GM21447 (cell line): ENCODE results near the gene RTL1.

Source experiments
- ATAC-seq: cut with Tn5 transposase; IDR thresholded peaks from one replicate; pipeline ENCODE4 v1.9.1; 2021; ENCODE audit not compliant: unreplicated experiment

RTL1 gene

GRCh38 chr14:100903672-100904185 lies at the start of gene RTL1:
Gene RTL1, minus strand, starts transcription at chr14:100903722. Its CDS starts 18,934 bp downstream, at chr14:100884788.
- ATAC-seq: no peak

DNA sequence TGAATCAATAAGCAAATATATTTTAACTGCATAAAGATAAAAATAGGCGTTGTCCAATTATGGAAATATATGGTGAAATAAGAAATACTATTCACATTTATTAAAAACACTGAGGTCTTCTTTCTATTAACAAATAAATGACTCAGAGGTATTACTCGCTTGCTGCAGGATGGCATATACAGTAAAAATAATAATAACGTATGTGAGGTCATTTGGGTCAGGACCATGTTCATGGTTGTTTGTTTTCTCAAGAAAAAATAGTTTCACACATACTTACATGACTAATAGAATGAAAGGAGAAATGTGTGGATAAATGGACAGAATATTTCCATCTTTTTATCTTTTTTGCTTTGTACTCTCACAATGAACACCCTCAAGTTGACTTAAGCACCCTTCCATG lies 46.5 kb upstream of the RTL1 start:
- ATAC-seq: no peak

- ATAC-seq: no peak
Observed at GRCh38 chr14:100944052-100944451, 40.5 kb upstream of the RTL1 start.

DNA sequence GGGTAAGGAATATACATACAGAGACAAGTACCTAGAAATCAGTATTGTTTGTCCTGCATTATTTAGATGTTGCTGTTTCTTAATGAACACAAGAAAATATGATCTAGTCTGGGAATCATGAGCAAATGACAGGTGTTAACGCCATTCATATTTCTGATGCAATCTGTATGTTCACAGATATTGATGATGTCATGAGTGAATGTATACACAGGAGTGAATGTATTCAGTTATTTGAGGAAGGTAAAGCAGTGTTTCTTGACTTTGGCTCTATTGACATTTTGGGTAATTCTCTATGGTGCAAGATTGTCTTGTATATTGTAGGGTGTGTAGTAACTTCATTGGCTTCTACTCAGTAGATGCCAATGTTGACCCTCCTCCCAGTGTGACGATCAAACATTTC lies 26.7 kb upstream of the RTL1 start:
- ATAC-seq: no peak

DNA sequence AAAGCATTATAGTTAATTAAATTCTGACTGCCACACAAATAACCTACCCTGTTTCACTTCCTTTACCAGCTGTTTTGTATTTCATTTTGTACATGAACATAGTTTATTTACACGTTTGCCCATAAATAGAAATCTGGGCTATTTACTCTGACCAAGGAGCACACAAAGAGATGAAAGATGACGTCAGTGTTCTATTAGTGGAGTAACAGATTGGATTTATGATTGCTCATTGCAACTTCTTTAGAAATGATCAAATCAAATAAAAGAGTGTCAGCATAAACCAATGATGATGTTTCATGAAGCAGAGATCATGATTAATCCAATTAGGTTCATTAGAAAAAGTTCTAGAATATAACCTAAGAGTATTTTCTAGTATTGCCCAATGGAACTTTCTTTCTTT lies 12.0 kb upstream of the RTL1 start:
- ATAC-seq: no peak

DNA sequence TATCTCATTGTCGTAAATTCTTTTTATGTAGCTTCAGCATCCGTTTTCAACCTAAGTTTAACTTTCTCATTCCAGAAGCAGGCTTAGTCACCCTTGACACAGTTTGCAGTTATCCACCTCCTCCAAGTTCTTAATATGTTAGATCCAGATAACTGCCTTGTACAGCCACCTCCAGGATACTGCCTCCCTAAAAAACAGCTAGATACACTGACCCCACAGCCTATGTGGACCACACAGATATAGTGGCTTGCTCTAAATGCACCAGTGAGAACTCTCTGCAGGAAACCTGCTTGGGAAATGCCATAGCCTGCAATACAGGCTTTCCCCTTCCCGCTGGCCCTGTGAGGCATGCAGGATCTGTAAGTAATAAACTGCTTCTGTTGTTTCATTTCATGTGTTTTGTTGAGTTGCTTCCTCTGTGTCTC lies 11.1 kb upstream of the RTL1 start:
- no peak for ATAC-seq

DNA sequence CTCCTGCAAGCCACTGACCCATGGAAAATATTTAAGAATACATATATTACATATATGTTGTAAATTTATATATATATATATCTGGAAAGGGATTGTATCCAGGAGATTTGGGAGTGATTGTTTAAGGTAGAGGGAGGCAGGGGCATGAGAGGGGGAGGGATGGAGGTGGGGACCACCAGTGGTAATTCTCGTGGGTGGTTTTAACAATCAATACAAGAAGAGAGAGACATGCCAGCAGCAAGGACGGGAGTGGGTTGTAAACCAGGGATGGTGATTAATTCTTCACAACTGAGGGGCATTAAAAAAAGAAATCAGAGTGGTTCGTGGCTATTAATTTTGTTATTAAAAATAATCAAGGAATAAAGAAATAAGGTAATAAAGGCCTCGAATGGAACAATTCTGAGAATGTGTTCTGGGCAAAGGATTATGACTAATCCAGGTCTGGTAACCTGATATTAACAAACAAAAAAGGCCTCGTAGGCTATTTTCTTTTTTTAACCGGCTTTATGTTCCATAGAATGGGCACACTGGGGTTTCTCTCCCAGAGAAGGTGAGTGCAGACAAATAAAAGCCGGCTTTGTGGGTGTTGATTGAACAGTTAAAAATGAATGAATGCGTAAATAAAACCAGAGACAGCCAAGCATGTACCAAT lies 8.3 kb upstream of the RTL1 start:
- no peak for ATAC-seq

- no peak for ATAC-seq
Observed at GRCh38 chr14:100910888-100911664, 7.6 kb upstream of the RTL1 start.

DNA sequence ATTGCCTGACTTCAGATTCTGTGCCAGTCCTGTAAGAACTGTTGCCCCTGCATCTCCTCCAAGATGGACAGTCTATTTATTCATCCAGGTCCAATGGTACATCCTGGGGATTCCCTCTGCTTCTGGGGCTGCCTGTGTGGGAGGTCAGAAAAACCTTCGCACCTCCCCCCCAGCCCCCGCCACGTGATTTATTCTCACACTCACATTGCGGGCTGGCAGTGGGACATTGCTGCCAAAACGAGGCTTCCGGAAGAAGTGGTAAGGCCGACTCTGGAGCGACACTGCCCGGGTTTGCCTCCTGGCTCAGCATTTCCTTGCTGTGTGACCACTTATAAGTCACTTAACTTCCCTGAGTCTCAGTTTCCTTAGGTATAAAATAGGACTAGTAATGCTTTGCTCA lies 5.9 kb upstream of the RTL1 start:
- ATAC-seq: no peak

DNA sequence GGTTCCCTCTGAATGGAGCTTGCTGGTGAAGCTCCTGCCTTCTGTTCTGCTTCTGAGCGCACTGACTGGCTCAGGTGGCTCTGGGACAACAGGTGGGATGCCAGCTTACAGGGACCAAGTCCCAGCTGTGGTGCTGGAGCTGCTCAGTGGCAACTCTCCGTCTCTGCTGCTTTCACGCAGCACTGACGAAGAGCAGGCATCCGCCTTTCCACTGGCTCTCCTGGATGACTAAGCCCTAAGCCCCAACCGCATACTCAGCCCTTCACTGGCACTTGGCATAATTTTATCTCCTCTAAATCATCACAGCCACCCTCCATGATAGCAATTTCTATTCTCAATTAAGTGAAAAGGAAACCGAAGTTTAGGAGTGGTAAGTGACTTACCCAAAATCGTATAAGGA lies 3.7 kb upstream of the RTL1 start:
- ATAC-seq: no peak

GRCh38 chr14:100906420-100906819 lies 2.9 kb upstream of the RTL1 start:
- ATAC-seq: no peak

- no peak for ATAC-seq
Observed at GRCh38 chr14:100905166-100905565, 1.6 kb upstream of the RTL1 start.

DNA sequence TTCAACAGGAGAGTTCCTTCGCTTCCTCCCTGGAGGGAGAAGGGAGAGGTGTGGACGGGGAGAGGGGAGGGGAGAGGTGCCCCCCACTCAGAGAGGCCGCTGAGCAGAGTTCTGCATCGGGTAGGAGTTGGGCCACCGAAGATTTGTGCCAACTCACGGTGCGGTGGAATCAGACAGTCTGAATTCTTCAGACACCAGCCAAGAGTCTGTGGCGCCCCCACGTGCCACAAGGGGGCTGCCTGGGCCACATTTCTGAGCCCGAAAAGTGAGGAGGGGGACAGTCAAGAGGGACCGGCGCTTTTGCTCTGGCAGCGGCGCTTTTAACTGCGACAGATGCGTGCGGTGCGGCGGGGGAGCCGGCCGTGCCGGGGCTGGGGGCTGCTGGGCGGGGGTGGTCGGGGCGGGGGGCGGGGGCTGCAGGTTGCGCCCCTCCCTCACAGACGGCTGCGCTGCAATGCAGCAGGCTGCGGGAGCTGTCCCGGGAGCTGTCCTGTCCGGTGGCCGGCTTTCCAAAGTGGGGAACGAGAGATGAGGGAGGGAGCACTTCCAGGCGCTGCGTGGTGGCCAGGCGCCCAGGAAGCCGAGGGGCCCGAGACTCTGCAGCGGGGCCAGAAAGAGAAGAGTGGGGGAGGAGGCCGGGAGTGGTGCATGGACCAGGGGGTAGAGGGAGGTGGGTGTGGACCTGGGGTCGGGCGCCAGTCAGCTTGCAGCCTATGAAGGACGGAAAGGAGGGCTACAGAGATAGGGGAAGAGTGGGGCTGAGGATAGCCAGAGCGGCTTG lies 975 bp upstream of the RTL1 start:
- no peak for ATAC-seq

GRCh38 chr14:100903134-100903468 lies 421 bp downstream of the RTL1 start:
- no peak for ATAC-seq

GRCh38 chr14:100902295-100903133 lies 1.0 kb downstream of the RTL1 start:
- ATAC-seq: no peak

GRCh38 chr14:100901391-100902183 lies 1.9 kb downstream of the RTL1 start:
- ATAC-seq: no peak

DNA sequence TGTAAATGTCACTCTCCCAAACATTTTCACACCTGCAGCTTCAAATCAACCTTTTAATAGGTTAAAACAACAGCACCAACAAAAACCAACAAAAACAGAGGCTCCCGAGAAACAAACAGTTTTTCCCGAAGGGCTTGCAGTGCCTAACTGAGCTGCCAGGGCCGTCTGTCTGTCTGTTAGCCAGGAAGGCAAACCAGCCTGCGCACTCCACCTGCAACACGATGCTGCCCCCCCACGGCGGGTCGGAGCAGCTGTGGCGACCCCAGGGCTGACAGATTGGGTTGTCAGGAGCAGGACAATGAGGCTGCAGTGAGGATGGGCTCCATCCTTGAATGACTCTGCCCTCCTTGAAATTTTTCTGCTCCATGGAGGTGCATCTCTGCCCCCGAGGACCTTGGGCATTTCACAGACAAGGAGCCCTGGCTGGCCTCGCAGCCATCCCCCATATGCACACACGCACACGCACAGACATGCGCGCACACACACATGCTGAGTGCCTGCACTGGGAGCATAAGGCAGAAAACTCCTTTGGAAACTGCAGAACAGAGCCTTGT lies 2.6 kb downstream of the RTL1 start:
- ATAC-seq: no peak

- no peak for ATAC-seq
Observed at GRCh38 chr14:100899884-100900771, 3.4 kb downstream of the RTL1 start.
